Skeletal muscle tissue (tissue), 4 donors: ENCODE results near the gene NHEJ1. TPM values are rescaled to one million over a fixed set of nuclear protein-coding genes. Genes with fewer than 3 reads are reported as not detected.

Source experiments
- H3K27ac ChIP-seq: one replicate; pipeline ENCODE4 v1.7.0; 2013; ENCODE audit warnings: mild to moderate bottlenecking, low read depth, low read length, inconsistent platforms
- H3K27me3 ChIP-seq, 3 donors: one replicate each; pipeline ENCODE4 v1.7.0; 2013; ENCODE audit warnings: low read length in 3 of 3; ENCODE audit not compliant: control insufficient read depth in 3 of 3, insufficient read depth in 3 of 3
- H3K36me3 ChIP-seq, 3 donors: one replicate each; pipeline ENCODE4 v1.7.0; 2013; ENCODE audit warnings: low read length in 3 of 3; ENCODE audit not compliant: control insufficient read depth in 3 of 3, insufficient read depth in 3 of 3
- H3K4me1 ChIP-seq, 3 donors: one replicate each; pipeline ENCODE4 v1.7.0; 2013; ENCODE audit warnings: low read length in 3 of 3, mild to moderate bottlenecking in 3 of 3; ENCODE audit not compliant: control insufficient read depth in 3 of 3, insufficient read depth in 3 of 3
- H3K4me3 ChIP-seq, 3 donors: one replicate each; pipeline ENCODE4 v1.7.0; 2013; ENCODE audit warnings: low read length in 3 of 3
- H3K9ac ChIP-seq, 3 donors: one replicate each; pipeline ENCODE4 v1.7.0; 2013; ENCODE audit warnings: low read length in 3 of 3, mild to moderate bottlenecking in 3 of 3, moderate library complexity in 2 of 3, low read depth in 1 of 3
- H3K9me3 ChIP-seq, 3 donors: one replicate each; pipeline ENCODE4 v1.7.0; 2013; ENCODE audit warnings: low read length in 3 of 3; ENCODE audit not compliant: control insufficient read depth in 3 of 3
- total RNA-seq: library from RNA; depleted of rRNA; stranded (reverse); fragments of >200 nt; gene quantifications from one replicate; pipeline ENCODE4 v1.2.3, GENCODE V29; 2014
- donor health status: Osteomylitis.

The NHEJ1 gene
- total RNA-seq, 1 donor from 2014 or later: 15.1 TPM

DNA sequence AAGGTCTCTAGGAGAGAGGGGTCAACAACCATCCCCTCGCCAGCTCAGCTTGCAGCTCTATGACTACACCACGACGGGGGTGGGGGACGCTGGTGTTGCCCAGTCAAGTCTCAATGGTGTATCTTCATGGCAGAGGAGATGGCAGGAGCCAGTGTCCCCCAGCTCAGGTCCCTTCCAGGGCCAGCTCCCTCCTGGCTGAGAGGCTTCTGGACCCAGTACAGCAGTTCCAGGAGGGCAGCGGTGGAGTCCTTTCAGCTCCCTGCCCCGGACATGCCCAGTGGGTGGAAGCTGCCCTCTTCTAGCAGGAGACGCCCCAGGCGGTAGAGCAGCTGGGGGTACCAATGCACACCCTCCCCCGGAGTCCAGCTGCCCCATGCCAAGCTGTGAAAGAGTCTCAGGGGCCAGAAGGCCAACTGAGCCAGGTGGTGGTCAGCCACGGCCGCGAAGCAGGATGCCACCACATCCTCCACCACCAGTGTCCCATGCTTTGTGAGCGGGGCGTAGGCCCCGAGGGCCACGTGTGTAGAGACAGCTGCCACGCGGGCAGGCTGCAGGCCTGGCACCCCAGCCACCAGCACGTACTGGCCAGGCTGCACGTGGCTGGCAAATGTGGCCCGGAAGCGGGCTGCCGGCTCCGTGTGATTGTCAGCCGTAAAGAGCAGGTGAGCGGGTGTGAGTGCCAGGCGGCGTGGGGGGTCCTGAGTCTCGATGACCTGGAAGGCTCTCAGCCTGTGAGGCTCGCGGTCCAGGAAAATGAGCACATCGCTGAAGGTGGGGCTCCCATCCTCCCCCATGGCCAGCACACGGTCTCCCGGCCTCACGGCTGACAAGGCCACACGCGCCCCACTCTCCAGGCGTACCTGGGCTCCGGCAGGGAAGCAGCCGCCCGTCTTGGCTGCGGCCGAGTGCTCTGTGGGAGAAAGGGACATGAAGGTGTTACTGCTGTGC is 105.4 kb downstream of the NHEJ1 start:
- no peaks in the 10 kb centered on the region for H3K36me3 ChIP-seq
- H3K27me3 ChIP-seq: peaks cover 59 to 69% (median 60%) of the 10 kb centered on the region in 3 donors
- no peak overlapping the region for H3K4me3 ChIP-seq
- no peak overlapping the region for H3K9ac ChIP-seq
- no peaks in the 10 kb centered on the region for H3K9me3 ChIP-seq
- H3K27ac ChIP-seq: no peak overlapping the region
- peaks cover 22 to 30% (median 26%) of the 10 kb centered on the region in 3 donors for H3K4me1 ChIP-seq

DNA sequence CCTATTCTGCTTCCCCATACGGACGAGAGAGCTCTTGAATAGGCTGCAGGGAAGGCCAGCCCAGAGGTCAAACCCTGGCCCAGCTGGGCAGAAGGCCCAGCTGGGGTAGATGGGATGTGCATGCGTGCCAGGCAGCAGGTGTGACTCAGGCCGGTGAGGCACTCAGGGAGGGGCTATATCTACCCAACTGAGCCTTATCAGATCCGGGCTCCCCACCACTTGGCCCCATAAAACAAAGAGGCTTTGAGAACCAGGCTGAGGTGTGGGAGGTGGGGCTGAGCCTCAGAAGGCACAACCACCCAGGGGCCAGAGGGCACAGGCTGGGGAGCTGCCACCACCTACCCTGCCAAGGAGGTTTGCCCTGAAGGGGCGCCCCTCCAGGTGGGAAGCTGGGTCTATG is 111.3 kb downstream of the NHEJ1 start:
- H3K4me1 ChIP-seq: no peaks in the 10 kb centered on the region
- H3K9me3 ChIP-seq: no peaks in the 10 kb centered on the region
- peaks cover 30 to 54% (median 47%) of the 10 kb centered on the region in 3 donors for H3K27me3 ChIP-seq
- H3K9ac ChIP-seq: no peak overlapping the region
- H3K36me3 ChIP-seq: no peaks in the 10 kb centered on the region
- H3K27ac ChIP-seq: no peak overlapping the region
- no peak overlapping the region for H3K4me3 ChIP-seq

DNA sequence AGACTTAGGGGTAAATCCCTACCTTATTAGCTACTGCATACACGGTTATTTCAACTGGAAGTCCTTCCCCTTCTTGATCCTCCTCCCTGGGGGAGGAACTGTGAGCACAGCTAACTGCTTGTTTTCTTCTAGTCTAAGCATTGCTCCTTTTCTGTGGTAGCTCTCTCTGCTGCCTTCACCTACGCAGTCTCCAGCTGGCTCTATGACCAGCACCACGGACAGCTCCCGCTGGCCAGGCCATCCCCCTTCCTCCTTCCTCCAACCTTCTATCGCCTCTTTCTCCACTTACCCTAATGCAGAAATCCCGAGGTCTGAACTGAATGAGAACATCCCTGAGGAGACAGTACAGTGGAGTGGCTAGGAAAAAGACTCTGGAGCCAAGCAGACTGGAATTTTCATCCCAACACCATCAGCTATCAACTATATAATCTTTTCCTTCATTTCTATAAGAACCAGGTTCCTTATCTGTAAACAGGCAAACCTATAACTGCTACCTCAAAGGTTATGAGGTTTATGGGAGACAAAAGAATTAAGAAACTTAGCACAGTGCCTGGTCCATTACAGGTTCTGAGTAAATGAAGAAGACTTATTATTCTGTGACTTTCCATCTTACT is 114.6 kb downstream of the NHEJ1 start:
- Histone ChIP-seq H3K27me3 (peaks cover 47 to 76% (median 55%) of the 10 kb centered on the region in 3 donors), H3K9me3 (no peaks in the 10 kb centered on the region), H3K36me3 (no peaks in the 10 kb centered on the region)

DNA sequence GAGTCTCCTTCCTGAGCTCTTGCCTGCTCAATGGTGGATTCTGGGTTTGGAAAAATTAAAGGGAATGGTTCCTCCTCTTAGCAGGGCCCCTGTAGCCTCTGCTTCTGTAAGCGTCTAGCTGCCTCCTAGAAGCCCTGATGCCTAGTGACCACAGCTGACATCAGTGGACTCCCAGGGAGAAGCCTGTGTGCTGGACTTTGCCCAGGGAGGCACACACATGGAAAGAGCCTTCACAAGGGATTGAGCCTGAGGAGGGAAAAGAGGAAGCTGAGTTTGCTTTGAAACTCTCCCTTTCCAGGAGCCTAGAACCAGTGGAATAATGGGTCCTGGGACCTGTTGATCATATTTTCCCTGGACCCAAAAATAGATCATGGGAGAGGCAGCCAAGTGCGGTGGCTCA is 117.9 kb downstream of the NHEJ1 start:
- H3K9ac ChIP-seq: no peak overlapping the region
- no peaks in the 10 kb centered on the region for H3K9me3 ChIP-seq
- H3K4me1 ChIP-seq: peaks cover 0 to 2% (median 0%) of the 10 kb centered on the region in 3 donors
- H3K36me3 ChIP-seq: no peaks in the 10 kb centered on the region
- H3K27ac ChIP-seq: no peak overlapping the region
- no peak overlapping the region for H3K4me3 ChIP-seq
- peaks cover 51 to 65% (median 53%) of the 10 kb centered on the region in 3 donors for H3K27me3 ChIP-seq

More for the DNA sequence above, 114.6 kb downstream of the NHEJ1 start:
- H3K9ac ChIP-seq: no peak overlapping the region
- no peak overlapping the region for H3K4me3 ChIP-seq
- peaks cover 0 to 2% (median 0%) of the 10 kb centered on the region in 3 donors for H3K4me1 ChIP-seq
- no peak overlapping the region for H3K27ac ChIP-seq

DNA sequence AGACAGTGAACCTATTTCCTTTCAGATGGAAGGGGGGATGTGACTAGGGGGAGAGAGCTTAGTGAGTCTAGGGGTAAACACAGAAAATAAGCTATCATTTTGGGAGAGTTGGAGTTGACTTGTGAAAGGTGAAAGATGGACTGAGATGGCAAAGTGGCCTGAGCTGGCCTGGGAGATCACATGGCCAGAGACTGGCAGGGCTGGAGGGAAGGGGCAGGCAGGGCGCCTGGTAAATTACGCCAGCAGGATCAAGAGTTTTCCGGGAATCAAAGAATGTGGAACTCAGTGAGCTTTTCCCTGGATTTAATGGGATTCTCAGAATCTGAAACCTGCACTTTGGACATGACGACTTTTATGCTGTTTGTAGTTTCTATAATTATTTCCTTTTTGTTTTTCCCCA is 118.5 kb downstream of the NHEJ1 start:
- Histone ChIP-seq H3K4me1 (peaks cover 0 to 2% (median 0%) of the 10 kb centered on the region in 3 donors), H3K36me3 (no peaks in the 10 kb centered on the region), H3K27ac (no peak overlapping the region), H3K9me3 (no peaks in the 10 kb centered on the region), H3K9ac (no peak overlapping the region), H3K4me3 (no peak overlapping the region), H3K27me3 (peaks cover 53 to 64% (median 56%) of the 10 kb centered on the region in 3 donors)

DNA sequence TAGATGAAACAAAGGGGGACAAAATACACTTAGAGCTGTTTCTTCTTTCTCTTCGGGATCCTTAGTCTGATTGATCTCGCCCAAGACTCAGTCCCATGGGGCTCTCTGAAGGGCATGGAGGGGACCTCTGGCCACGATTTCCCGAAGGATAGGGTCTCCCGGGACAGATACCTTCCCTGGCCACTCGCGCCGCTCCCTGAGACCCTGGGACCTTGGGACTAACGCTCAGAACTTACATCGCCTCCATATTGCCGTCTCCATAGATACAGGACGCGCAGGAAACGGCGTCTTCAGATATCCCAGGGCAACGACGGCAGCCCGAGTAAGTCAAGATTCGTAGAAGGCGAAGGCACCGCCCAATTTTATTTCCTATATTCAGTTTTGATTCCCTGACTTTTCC is 119.4 kb downstream of the NHEJ1 start, which contains the start of gene CFAP65:
Gene CFAP65 (minus strand): TSS at position 265 of the 400 bp plus-strand sequence. CDS start 2,468 bp downstream, outside the sequence.
- Histone ChIP-seq H3K9ac (no peak within 1 kb of the TSS), H3K36me3 (no peaks in the 10 kb centered on the region), H3K27me3 (peaks cover 53 to 62% (median 57%) of the 10 kb centered on the region in 3 donors), H3K4me3 (peak within 1 kb of the TSS in 2 of 3 donors; percentile 37 to 40), H3K9me3 (no peaks in the 10 kb centered on the region), H3K4me1 (peaks cover 0 to 2% (median 0%) of the 10 kb centered on the region in 3 donors), H3K27ac (no peak within 1 kb of the TSS)

DNA sequence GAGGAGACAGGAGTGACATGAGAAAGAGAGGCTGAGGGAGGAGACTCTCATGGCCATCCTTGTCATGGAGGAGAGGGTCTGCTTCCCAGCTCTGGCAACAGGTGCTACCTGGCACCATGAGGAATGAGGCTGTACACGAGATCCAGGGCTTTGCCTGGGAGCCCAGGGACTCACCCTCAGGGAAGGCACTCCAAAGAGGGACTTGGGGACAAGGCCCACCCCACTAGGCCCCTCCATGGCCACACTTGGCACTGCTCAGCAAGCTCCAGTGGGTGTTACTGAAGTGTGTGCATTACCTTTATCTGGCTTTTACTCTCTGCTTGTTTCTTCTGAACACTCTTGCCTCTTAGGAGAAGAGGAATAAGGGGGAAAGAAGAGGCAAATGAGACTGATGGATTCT is 122.0 kb downstream of the NHEJ1 start:
- H3K27me3 ChIP-seq: peaks cover 46 to 61% (median 50%) of the 10 kb centered on the region in 3 donors
- H3K27ac ChIP-seq: no peak overlapping the region
- peaks cover 0 to 2% (median 0%) of the 10 kb centered on the region in 3 donors for H3K4me1 ChIP-seq
- no peaks in the 10 kb centered on the region for H3K36me3 ChIP-seq
- H3K9me3 ChIP-seq: no peaks in the 10 kb centered on the region
- no peak overlapping the region for H3K4me3 ChIP-seq
- no peak overlapping the region for H3K9ac ChIP-seq

DNA sequence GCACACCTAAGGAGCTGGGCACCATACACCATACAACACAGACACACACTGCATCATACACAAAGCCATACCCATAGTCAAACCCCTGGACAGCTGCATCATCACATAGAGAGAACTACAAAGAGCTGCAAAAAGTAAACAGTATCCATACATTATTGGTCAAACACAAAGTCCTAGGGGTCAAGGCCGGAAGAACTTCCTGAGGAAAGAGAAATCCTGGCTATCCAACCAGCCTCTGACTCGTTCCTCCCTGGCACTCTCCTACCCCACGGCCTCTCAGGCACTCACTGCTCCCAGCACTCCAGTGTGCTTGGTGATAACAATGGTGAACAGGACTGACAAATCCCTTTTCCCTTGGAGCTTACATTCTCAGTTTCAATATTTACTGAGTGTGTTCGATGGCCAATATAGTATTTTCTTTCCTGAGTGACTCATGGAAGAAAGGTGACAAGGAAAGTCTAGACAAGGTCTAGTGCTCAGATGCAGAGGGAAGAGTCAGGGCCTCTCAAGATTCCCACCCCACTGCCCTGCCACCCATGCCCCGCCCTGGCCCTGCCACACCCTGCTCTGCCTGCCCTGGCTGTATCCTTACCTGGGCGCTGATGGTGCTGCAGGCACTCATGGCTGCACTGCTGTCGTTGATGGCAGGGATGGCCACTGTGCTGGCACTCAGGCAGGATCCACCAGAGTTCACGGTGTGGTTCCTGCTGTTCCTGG is 122.7 kb downstream of the NHEJ1 start:
- peaks cover 0 to 2% (median 0%) of the 10 kb centered on the region in 3 donors for H3K4me1 ChIP-seq
- H3K9ac ChIP-seq: no peak overlapping the region
- peaks cover 45 to 57% (median 47%) of the 10 kb centered on the region in 3 donors for H3K27me3 ChIP-seq
- no peak overlapping the region for H3K27ac ChIP-seq
- H3K4me3 ChIP-seq: no peak overlapping the region
- no peaks in the 10 kb centered on the region for H3K9me3 ChIP-seq
- no peaks in the 10 kb centered on the region for H3K36me3 ChIP-seq

DNA sequence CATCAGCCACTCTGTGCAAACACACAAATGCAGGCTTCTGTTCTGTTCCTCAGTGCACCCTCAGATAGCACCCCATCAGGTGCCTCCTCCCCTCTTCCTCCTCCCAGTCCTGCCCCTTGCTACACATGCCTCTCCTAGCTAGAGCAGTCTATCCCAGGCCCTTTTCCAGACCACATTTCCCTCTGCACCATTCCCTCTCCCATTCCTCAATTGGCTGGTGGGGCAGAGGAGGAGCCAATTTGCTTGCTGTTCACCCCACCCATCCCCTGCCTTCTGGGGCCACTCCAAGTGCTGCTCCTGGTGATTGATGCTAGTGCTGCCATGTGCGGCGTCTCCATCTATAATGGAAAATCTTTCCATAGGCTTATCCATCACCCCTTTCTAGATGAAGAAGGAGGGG is 124.7 kb downstream of the NHEJ1 start:
- no peak overlapping the region for H3K9ac ChIP-seq
- H3K27me3 ChIP-seq: peaks cover 31 to 57% (median 37%) of the 10 kb centered on the region in 3 donors
- H3K36me3 ChIP-seq: no peaks in the 10 kb centered on the region
- no peaks in the 10 kb centered on the region for H3K9me3 ChIP-seq
- no peak overlapping the region for H3K4me3 ChIP-seq
- H3K4me1 ChIP-seq: no peaks in the 10 kb centered on the region
- H3K27ac ChIP-seq: no peak overlapping the region
